Muscle layer of duodenum (tissue), 2 donors: ENCODE data around the gene SMIM29.
"Not testable (repeated sequence)": the region's sequence is repeated elsewhere in the genome, so short reads cannot be mapped to it uniquely, and the experiment has no call there.

Experiments used
- H3K27ac ChIP-seq: one replicate; pipeline ENCODE4 v1.7.0; 2013; ENCODE audit warnings: mild to moderate bottlenecking, low read length
- H3K27me3 ChIP-seq: one replicate; pipeline ENCODE4 v1.7.0; 2013; ENCODE audit warnings: low read depth, mild to moderate bottlenecking, control low read depth, low read length
- H3K36me3 ChIP-seq, 2 donors: one replicate each; pipeline ENCODE4 v1.7.0; 2013; ENCODE audit warnings: low read length in 2 of 2, control low read depth in 1 of 2, mild to moderate bottlenecking in 1 of 2; ENCODE audit not compliant: insufficient read depth in 2 of 2, control insufficient read depth in 1 of 2
- H3K4me1 ChIP-seq, 2 donors: one replicate each; pipeline ENCODE4 v1.7.0; 2013; ENCODE audit warnings: low read length in 2 of 2, mild to moderate bottlenecking in 2 of 2, control low read depth in 1 of 2, moderate library complexity in 1 of 2; ENCODE audit not compliant: insufficient read depth in 2 of 2, control insufficient read depth in 1 of 2
- H3K4me3 ChIP-seq, 2 donors: one replicate each; pipeline ENCODE4 v1.7.0; 2013; ENCODE audit warnings: low read length in 2 of 2, low read depth in 1 of 2, mild to moderate bottlenecking in 1 of 2
- H3K9me3 ChIP-seq, 2 donors: one replicate each; pipeline ENCODE4 v1.7.0; 2013; ENCODE audit warnings: low read length in 2 of 2, control low read depth in 1 of 2, mild to moderate bottlenecking in 1 of 2; ENCODE audit not compliant: control insufficient read depth in 1 of 2
- donor health status: healthy.

The SMIM29 gene

DNA sequence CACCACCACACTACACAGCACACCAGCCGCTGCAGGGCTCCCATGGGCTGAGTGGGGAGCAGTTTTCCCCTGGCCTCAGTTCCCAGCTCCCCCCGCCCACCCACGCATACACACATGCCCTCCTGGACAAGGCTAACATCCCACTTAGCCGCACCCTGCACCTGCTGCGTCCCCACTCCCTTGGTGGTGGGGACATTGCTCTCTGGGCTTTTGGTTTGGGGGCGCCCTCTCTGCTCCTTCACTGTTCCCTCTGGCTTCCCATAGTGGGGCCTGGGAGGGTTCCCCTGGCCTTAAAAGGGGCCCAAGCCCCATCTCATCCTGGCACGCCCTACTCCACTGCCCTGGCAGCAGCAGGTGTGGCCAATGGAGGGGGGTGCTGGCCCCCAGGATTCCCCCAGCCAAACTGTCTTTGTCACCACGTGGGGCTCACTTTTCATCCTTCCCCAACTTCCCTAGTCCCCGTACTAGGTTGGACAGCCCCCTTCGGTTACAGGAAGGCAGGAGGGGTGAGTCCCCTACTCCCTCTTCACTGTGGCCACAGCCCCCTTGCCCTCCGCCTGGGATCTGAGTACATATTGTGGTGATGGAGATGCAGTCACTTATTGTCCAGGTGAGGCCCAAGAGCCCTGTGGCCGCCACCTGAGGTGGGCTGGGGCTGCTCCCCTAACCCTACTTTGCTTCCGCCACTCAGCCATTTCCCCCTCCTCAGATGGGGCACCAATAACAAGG, 3.6 kb downstream of the SMIM29 start:
- Histone ChIP-seq H3K36me3 (peaks cover 8 to 17% of the 10 kb centered on the region in 2 donors), H3K4me1 (peaks cover 3 to 22% of the 10 kb centered on the region in 2 donors)
- H3K4me3 ChIP-seq, H3K27ac ChIP-seq, H3K9me3 ChIP-seq, H3K27me3 ChIP-seq: not testable (repeated sequence)

DNA sequence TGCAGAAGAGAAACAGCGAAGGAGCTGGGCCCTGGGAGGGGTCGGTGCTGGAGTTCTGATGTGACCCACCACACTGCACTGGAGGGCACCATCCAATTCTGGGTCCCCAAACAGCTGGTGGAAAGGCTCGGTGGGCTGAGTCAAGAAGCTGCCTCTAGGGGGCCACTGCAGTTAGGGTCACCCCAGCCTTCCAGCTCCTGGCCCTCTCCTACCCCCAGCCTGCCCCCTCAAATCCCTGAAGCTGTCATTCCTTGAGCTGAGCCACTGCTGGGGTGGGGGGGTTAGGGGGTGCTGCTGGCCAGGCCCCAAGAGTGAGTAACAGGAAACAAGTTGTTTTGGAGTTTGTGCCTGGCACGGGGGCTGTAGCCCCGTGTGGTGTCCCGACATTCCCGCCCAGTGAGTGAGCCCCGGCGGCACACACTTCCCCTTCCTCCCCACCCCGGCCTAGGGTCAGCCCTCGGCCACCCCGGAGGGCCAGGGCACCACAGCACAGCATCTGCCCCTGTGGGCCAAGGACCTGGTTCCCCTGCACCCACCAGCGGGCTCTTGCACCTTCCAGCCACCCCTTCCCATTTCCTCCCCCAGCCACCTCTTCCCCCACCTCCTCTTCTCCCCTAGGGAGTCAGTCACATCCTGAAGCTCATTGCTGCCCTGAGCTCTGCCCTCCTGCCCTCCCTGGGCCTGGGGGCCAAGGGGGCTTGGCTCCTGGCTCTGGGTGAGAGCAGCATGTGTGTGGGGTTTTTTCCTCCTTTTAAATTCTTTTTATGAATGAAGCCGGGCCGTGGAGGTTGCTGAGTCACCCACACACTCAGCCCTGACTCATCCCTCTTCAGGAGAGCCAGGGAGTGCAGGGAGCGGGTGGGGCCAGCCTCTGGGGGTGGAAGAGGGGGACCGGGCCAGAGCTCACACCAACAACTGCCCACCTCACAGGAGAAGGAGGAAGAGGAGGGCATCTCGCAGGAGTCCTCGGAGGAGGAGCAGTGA, 4.6 kb downstream of the SMIM29 start:
- H3K4me3 ChIP-seq, result no peak overlapping the region
- no peaks in the 10 kb centered on the region for H3K9me3 ChIP-seq
- H3K27me3 ChIP-seq, result no peaks in the 10 kb centered on the region
- no peak overlapping the region for H3K27ac ChIP-seq
- peaks cover 3 to 22% of the 10 kb centered on the region in 2 donors for H3K4me1 ChIP-seq
- H3K36me3 ChIP-seq, result peaks cover 8 to 17% of the 10 kb centered on the region in 2 donors

DNA sequence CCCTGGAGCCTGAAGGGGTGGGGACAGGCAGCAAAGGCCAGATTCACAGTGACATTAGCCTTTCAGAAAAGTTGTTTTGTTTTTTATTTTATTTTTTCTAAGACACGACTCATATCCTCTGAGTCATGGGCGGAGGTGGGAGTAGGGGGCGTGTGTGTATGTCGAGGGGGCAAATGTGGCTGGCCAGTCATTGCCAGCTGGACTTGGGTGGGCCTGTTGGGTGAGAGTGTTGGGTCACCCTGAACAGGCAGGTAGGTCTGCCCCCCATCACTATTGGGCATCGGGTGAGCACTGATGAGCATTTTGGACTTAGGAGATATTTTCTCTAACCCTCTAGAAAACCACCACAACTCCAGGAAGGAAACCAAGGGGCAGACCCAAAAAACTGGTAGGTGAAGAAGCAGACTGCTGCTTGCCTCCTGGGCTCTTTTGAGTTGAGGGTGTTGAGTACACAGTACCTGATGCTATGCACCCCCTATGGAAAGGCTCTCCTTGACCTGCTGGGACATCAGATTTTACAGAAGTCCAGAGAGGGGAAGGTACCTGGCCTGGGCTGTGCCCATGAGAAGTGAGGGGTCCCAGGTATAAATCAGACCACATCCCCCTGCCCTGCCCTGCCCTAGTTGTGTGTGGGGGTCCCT, 5.6 kb downstream of the SMIM29 start:
- H3K27me3 ChIP-seq, result no peaks in the 10 kb centered on the region
- H3K4me1 ChIP-seq, result peaks cover 3 to 22% of the 10 kb centered on the region in 2 donors
- no peaks in the 10 kb centered on the region for H3K9me3 ChIP-seq
- no peak overlapping the region for H3K4me3 ChIP-seq
- H3K36me3 ChIP-seq, result peaks cover 8 to 17% of the 10 kb centered on the region in 2 donors
- H3K27ac ChIP-seq, result no peak overlapping the region

DNA sequence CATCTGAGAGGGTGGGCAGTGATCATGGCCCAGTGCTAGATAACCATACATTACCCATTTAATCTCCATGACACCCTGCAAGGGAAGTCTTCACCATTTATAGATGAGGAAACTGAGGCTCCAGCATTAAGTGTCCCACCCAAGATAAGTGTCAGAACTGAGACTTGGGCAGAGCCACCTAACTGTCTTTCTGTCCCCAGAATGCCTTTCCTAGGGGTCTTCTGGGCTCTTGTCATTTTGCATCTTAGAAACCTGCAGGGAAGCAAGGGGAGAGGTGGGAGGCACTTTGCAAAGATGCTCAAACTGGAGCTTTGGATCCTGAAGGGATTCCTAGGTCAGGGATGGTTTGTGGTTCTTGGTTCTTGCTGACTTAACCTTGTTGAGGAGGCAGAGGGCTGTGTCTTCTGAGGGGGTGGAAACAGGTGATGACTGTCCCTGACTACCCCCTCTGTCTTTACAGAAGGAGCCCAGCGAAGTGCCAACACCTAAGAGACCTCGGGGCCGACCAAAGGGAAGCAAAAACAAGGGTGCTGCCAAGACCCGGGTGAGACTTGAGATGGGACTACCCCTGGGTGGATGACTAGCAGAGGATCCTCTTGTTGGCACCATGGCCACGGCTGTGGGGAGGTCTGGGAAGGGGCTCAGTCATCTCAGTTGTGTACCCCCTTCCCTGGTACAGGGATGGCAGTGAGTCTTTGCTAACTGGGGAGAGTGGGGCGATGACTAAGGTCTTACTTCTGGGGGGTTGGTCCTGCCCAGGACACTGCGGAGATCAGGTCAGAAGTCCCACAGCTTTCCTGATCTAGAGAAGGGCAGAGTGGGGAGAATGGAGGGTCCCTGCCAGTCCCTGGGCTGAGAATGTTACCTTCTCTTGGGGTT, 6.3 kb downstream of the SMIM29 start:
- no peak overlapping the region for H3K4me3 ChIP-seq
- no peak overlapping the region for H3K27ac ChIP-seq
- peaks cover 0 to 20% of the 10 kb centered on the region in 2 donors for H3K4me1 ChIP-seq
- no peaks in the 10 kb centered on the region for H3K9me3 ChIP-seq
- no peaks in the 10 kb centered on the region for H3K27me3 ChIP-seq
- peaks cover 8 to 17% of the 10 kb centered on the region in 2 donors for H3K36me3 ChIP-seq

DNA sequence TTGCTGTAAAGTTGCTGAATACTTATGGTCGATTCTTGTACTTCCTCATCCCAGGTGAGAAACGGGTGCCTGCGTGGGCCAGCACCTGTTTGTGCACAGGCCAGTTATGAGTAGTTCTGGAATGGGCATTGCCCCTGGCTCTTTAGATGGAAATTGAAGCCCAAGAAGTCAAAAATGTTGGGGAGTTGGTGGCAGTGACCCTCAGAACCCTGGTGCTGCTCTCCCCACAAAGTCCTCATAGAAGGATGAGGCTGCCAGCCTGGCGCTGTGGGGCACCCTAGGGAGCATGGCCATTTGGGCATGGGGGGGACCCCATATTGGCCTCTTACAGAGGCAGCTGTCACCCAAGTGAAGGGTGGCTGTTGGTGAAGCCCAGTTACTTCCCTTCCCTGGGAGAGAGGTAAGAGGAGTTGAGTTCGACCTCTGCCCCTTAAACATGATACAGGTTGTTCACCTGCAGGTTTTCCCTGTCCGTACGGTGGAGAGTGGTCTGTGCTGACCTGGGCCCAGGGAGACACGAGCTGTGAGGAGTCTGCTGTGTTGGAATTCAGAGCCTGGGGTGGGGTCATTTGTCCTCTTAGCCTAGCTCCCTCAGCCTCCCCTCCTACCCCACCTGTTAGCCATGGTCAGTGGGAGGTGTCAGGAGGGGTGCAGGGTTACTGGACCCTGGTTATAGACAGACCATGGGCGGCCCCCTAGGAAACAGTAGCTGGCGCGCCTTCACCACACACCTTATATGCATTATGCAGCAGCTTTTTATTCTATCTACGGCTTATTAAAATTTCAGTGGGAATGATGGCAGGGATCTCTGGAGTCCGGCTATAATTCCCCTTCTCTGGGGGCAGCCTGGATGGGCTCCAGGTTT, 7.2 kb downstream of the SMIM29 start:
- H3K27ac ChIP-seq, result no peak overlapping the region
- no peak overlapping the region for H3K4me3 ChIP-seq
- H3K36me3 ChIP-seq, result peaks cover 8 to 17% of the 10 kb centered on the region in 2 donors
- peaks cover 0 to 19% of the 10 kb centered on the region in 2 donors for H3K4me1 ChIP-seq
- no peaks in the 10 kb centered on the region for H3K27me3 ChIP-seq
- H3K9me3 ChIP-seq, result no peaks in the 10 kb centered on the region

DNA sequence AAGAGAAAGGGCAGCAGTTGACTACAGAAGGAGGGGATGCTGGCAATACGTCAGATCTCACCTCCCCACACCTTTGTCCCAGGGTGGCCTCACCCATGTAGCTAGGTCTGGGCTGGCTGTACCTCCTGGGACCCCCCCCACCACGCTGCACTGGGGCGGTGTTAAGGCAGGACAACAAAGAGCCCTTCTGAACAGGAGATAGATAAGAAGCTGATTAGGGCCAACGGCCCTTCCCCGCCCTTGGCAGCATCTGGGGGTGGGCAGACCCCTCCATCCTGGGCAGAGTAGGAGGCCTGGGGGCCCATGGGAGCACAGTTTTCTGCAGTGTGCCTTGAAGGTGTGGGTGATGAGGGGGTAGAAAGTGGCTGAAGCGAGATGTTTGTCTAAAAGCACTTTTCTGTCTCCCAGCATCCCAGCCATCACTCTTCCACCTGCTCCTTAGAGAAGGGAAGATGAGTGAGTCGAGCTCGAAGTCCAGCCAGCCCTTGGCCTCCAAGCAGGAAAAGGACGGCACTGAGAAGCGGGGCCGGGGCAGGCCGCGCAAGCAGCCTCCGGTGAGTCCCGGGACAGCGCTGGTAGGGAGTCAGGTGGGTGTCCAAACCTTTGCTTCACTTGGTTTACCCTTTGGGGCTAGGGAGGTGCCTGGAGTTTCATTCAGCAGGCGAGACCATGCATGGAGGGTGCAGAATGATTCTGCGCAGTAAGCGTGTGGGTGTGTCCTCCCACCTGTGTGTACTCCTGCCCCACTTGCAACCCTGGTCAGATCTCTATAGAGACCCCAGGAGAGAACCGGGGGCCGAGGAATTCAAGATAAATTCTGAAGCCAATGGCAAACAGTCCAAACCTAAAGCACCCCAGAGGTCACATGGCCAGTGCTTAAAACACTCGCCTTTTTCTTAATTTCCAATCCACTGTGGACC, 8.2 kb downstream of the SMIM29 start:
- no peaks in the 10 kb centered on the region for H3K27me3 ChIP-seq
- H3K9me3 ChIP-seq, result no peaks in the 10 kb centered on the region
- no peak overlapping the region for H3K4me3 ChIP-seq
- no peak overlapping the region for H3K27ac ChIP-seq
- peaks cover 8 to 17% of the 10 kb centered on the region in 2 donors for H3K36me3 ChIP-seq
- H3K4me1 ChIP-seq, result peaks cover 0 to 24% of the 10 kb centered on the region in 2 donors

DNA sequence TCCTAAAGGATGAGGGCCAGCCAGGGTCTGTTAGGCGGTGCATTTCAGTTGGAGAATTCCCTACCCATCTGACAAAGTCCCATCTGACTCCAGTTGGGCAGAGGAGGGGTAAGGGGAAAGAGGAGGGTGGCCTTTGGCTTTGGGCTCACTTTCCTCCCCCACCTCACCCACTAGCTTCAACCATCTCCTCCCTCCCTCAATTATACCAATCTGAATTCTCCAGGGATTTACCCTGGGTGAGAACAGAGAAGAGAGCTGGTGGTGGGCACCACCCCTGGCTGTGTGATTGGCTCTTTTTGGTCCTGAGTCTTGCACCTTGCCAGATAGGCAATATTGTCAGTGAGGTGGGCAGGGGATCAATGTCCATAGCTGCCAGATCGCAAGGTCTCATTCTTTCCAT, 8.9 kb downstream of the SMIM29 start:
- Histone ChIP-seq H3K36me3 (peaks cover 8 to 17% of the 10 kb centered on the region in 2 donors), H3K9me3 (no peaks in the 10 kb centered on the region), H3K27me3 (no peaks in the 10 kb centered on the region), H3K4me1 (peaks cover 0 to 24% of the 10 kb centered on the region in 2 donors), H3K27ac (peak overlapping the region; percentile 19), H3K4me3 (no peak overlapping the region)

DNA sequence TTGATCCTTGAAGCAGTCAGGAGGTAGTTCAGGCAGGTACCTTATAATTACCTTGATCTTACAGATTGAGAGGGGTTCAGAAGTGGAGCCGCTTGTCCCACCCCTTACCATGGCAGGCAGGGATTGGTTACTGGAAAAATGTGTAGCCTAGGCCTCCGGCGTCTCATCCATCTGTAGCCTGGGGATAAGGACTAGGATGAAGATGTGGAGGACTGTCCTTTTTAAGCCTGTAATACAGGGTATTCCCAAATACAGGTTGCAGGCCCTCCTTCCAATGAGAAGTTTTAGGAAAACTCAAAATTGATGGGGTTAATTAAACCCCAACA, 9.3 kb downstream of the SMIM29 start:
- no peaks in the 10 kb centered on the region for H3K27me3 ChIP-seq
- H3K27ac ChIP-seq, result peak overlapping the region; percentile 19
- H3K4me1 ChIP-seq, result peaks cover 0 to 20% of the 10 kb centered on the region in 2 donors

DNA sequence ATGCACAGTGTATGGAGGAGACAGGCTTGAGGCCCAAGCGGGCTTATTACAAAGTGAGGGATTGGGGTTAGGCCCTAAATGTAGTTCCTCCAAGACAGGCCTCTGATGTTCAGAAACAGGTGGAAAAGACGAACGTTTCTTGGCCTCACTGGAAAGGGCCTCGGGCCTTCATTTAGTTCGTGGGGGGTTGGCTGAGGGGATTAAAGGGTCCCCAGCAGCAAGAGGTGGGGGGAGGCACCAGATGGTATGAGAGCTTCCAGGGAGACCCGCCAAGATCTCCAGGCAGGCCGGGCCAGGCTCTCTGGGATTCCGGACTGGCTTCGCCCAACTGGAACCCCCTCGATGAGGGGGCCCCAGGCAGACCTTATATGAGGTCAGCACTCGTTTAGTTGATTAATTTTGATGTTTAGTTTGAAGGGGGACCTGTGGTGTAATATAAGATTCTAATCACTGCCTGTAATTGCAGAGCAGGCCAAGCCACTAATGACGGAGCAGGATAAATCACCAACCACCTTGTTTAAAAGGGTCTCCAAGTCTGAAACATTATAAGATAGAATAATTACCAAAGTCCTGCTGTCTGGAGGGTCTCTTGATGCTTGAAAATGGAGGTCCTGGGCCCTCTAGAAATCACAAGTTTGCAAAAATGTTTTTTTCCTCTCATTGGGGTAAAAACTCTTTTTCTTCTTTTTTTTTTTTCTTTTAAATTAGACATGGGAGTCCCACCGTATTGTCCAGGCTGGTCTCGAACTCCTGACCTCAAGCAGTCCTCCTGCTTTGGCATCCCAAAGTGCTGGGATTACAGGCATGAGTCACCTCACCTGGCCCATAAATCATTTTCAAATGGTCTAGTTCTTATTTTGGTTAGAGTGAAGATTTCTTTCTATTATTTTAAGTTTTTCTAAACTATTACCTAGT, 10.0 kb downstream of the SMIM29 start:
- peaks cover 0 to 14% of the 10 kb centered on the region in 2 donors for H3K4me1 ChIP-seq
- H3K27ac ChIP-seq, result peak overlapping the region; percentile 39
- peak overlapping the region; percentile 62 to 82 for H3K4me3 ChIP-seq
- peaks cover 8 to 13% of the 10 kb centered on the region in 2 donors for H3K36me3 ChIP-seq
- H3K27me3 ChIP-seq, result no peaks in the 10 kb centered on the region
- no peaks in the 10 kb centered on the region for H3K9me3 ChIP-seq

More for the DNA sequence above, 9.3 kb downstream of the SMIM29 start:
- H3K9me3 ChIP-seq, result no peaks in the 10 kb centered on the region
- peaks cover 8 to 17% of the 10 kb centered on the region in 2 donors for H3K36me3 ChIP-seq
- H3K4me3 ChIP-seq, result no peak overlapping the region
